ENCODE results near the gene IARS2.

GRCh38 chr1:220159041-220159440 lies 65.1 kb downstream of the IARS2 start:
- no peak for TF ChIP-seq CTCF (IDR thresholded peaks at IDR 0.05)
- TF ChIP-seq POLR2A (IDR thresholded peaks at IDR 0.05) = no peak
- TF ChIP-seq POLR2AphosphoS5 (IDR thresholded peaks at IDR 0.05) = no peak
